GM12878 (cell line): ENCODE results near the gene EIF6. TPM values are rescaled to one million over a fixed set of nuclear protein-coding genes. Genes with fewer than 3 reads are reported as not detected.

Source experiments
- ATAC-seq: fragments of 200-7000 bp; cut with Tn5 transposase; 3 replicates; pipeline ENCODE4 v1.9.1; 2020; ENCODE audit warnings: mild to moderate bottlenecking, moderate library complexity
- BruUV-seq: library from RNA; stranded (reverse); fragments of 400-500 nt; replicated peaks from 2 replicates; lab custom pipeline; 2021; lab: Mats Ljungman, UMichigan
- CTCF ChIA-PET: fragments of 300-600 bp; sonication (Branson Sonifier 250); formaldehyde crosslinking; extraction: SDS; loops from one replicate; lab custom pipeline; 2021; ENCODE audit warnings: inconsistent platforms; lab: Yijun Ruan, JAX
- POLR2A ChIA-PET: fragments of 350-600 bp; formaldehyde crosslinking; extraction: SDS; loops from one replicate; lab custom pipeline; 2021; ENCODE audit warnings: inconsistent platforms; lab: Charles Lee
- RAD21 ChIA-PET: fragments of 300-600 bp; sonication (Branson Sonifier 250); formaldehyde crosslinking; loops from one replicate; lab custom pipeline; 2023; ENCODE audit warnings: antibody characterized with exemption; ENCODE audit not compliant: unreplicated experiment; lab: Charles Lee
- SMC1A ChIA-PET: fragments of 300-600 bp; sonication (Branson Sonifier 250); formaldehyde crosslinking; loops from one replicate; lab custom pipeline; 2023; ENCODE audit not compliant: unreplicated experiment, uncharacterized antibody; lab: Charles Lee
- DNase-seq: peaks from one replicate; pipeline ENCODE4 v3.0.0-alpha.2; 2011; ENCODE audit warnings: low read depth, low spot score
- FAIRE-seq: peaks from 3 replicates; lab custom pipeline; 2011; peaks lifted over from hg19 to GRCh38; lab: Jason Lieb, UNC
- H2AFZ ChIP-seq: 2 replicates; pipeline ENCODE4 v1.6.0; 2011; ENCODE audit warnings: low read depth, low read length, control low read depth; ENCODE audit not compliant: control insufficient read depth
- H3K27ac ChIP-seq: 2 replicates; pipeline ENCODE4 v1.5.1; 2011; ENCODE audit warnings: control low read depth; ENCODE audit not compliant: control insufficient read depth, insufficient read depth
- H3K27me3 ChIP-seq, 2 experiments: replicated peaks in 1 of 2; 2 replicates each; pipeline versions ENCODE4 v1.6.0 to v1.6.1; 2011; ENCODE audit warnings: low read length in 1 of 2; ENCODE audit not compliant: control insufficient read depth in 2 of 2, insufficient read depth in 2 of 2
- H3K36me3 ChIP-seq, 2 experiments: 2 replicates each; pipeline ENCODE4 v1.5.1; 2011; ENCODE audit warnings: low read length in 1 of 2; ENCODE audit not compliant: control insufficient read depth in 2 of 2, insufficient read depth in 2 of 2
- H3K4me1 ChIP-seq: 2 replicates; pipeline ENCODE4 v1.6.1; 2011; ENCODE audit warnings: mild to moderate bottlenecking, low read length, moderate library complexity, mixed read lengths; ENCODE audit not compliant: control insufficient read depth, insufficient read depth
- H3K4me2 ChIP-seq: 2 replicates; pipeline ENCODE4 v1.6.0; 2011; ENCODE audit warnings: control low read depth; ENCODE audit not compliant: control insufficient read depth, insufficient read depth
- H3K4me3 ChIP-seq: fragments of 200-600 bp; sonication (generic); 2 replicates; pipeline ENCODE4 v1.5.1; 2016
- H3K79me2 ChIP-seq: 2 replicates; pipeline ENCODE4 v1.6.0; 2011; ENCODE audit warnings: low read length; ENCODE audit not compliant: control insufficient read depth, insufficient read depth
- H3K9ac ChIP-seq: 2 replicates; pipeline ENCODE4 v1.8.0; 2011; ENCODE audit warnings: low read length, control low read depth, mixed read lengths; ENCODE audit not compliant: control insufficient read depth, insufficient read depth
- H3K9me3 ChIP-seq: replicated peaks from 3 replicates; pipeline ENCODE4 v1.5.1; 2011; ENCODE audit warnings: mild to moderate bottlenecking, low read length; ENCODE audit not compliant: control insufficient read depth, insufficient read depth
- H4K20me1 ChIP-seq: 2 replicates; pipeline ENCODE4 v1.6.0; 2011; ENCODE audit not compliant: control insufficient read depth, insufficient read depth
- ATF7 ChIP-seq: fragments of 450-650 bp; IDR thresholded peaks from 2 replicates; pipeline ENCODE4 v1.6.1; 2016; ENCODE audit warnings: low read depth, mild to moderate bottlenecking
- CHD4 ChIP-seq: fragments of 200-600 bp; sonication (generic); IDR thresholded peaks from 2 replicates; pipeline ENCODE4 v1.6.1; 2016; ENCODE audit warnings: mild to moderate bottlenecking
- FOXM1 ChIP-seq: IDR thresholded peaks from 2 replicates; pipeline ENCODE4 v1.6.1; 2012; ENCODE audit warnings: low read depth, mild to moderate bottlenecking, inconsistent platforms, low read length, moderate library complexity
- PAX8 ChIP-seq: fragments of 450-650 bp; IDR thresholded peaks from 2 replicates; pipeline ENCODE4 v1.6.1; 2017; ENCODE audit warnings: mild to moderate bottlenecking, moderate library complexity
- PBX3 ChIP-seq: IDR thresholded peaks from 2 replicates; pipeline ENCODE4 v1.6.1; 2011; ENCODE audit warnings: mild to moderate bottlenecking, low read depth, low read length, moderate library complexity; ENCODE audit not compliant: insufficient replicate concordance
- RAD21 ChIP-seq: IDR thresholded peaks from 2 replicates; pipeline ENCODE4 v1.6.1; 2011; ENCODE audit warnings: mild to moderate bottlenecking, low read depth, low read length, moderate library complexity; ENCODE audit not compliant: insufficient read depth
- RFX5 ChIP-seq: IDR thresholded peaks from 2 replicates; pipeline ENCODE4 v1.6.1; 2011; ENCODE audit warnings: low read depth, low read length, improper control_type of control experiment
- RUNX3 ChIP-seq: IDR thresholded peaks from 2 replicates; pipeline ENCODE4 v1.6.1; 2012; ENCODE audit warnings: low read length, inconsistent platforms
- STAT1 ChIP-seq: fragments of 450-650 bp; conservative IDR thresholded peaks from 2 replicates; pipeline ENCODE4 v1.6.1; 2014; ENCODE audit warnings: antibody characterized with exemption, mild to moderate bottlenecking
- STAT3 ChIP-seq: IDR thresholded peaks from 2 replicates; pipeline ENCODE4 v1.6.1; 2011; ENCODE audit warnings: low read depth, low read length, improper control_type of control experiment
- SUPT20H ChIP-seq: IDR thresholded peaks from 2 replicates; pipeline ENCODE4 v1.6.1; 2011; ENCODE audit warnings: low read depth, mild to moderate bottlenecking, low read length, moderate library complexity, borderline replicate concordance; ENCODE audit not compliant: control insufficient read depth
- TBL1XR1 ChIP-seq: IDR thresholded peaks from 2 replicates; pipeline ENCODE4 v1.6.1; 2012; ENCODE audit warnings: low read depth, low read length, improper control_type of control experiment
- TCF3 ChIP-seq: IDR thresholded peaks from 2 replicates; pipeline ENCODE4 v1.6.1; 2012; ENCODE audit warnings: low read depth, mild to moderate bottlenecking, low read length, borderline replicate concordance; ENCODE audit not compliant: insufficient read depth
- ZSCAN29 ChIP-seq: fragments of 450-650 bp; IDR thresholded peaks from 2 replicates; pipeline ENCODE4 v1.6.1; 2017; ENCODE audit warnings: mild to moderate bottlenecking, moderate library complexity
- WGBS: methylation state at CpG from one replicate; pipeline ENCODE4 v1.1.6; 2016; ENCODE audit warnings: low lambda C conversion rate; ENCODE audit not compliant: insufficient replicate concordance, insufficient coverage; ENCODE audit errors: missing lambda C conversion rate; 5-methylcytosine and 5-hydroxymethylcytosine counted together
- in situ Hi-C: fragments of 300-500 bp; cut with MboI; formaldehyde crosslinking; loops from 9 replicates; pipeline ENCODE4 v1.14.3; 2018; ENCODE audit warnings: mixed read lengths
- intact Hi-C: fragments of 100-400 bp; cut with micrococcal nuclease; formaldehyde crosslinking; loops from one replicate; pipeline ENCODE4 v1.14.2; 2022; ENCODE audit not compliant: unreplicated experiment
- polyA plus RNA-seq, 11 experiments: library from polyadenylated mRNA; depleted of rRNA in 4 of 11; unstranded in 6 of 11; stranded (reverse) in 5 of 11; fragments of >200 nt; fragmentation: Nextera tagmentation in 4 of 11; fragmentation: Illumina TruSeq in 1 of 11; extraction: Ambion mirVana in 4 of 11; extraction: Trizol in 1 of 11; gene quantifications; 1 replicate in 1 of 11; 2 replicates in 10 of 11; pipeline versions ENCODE4 v1.2.1 to v1.2.3, GENCODE V29; 2011 to 2016; ENCODE audit warnings: inconsistent platforms in 2 of 11, missing spikeins in 2 of 11, low read depth in 1 of 11
- total RNA-seq, 4 experiments: library from RNA; depleted of rRNA in 3 of 4; stranded (reverse); fragments of >200 nt in 3 of 4; fragmentation: Illumina TruSeq in 1 of 4; extraction: Trizol in 1 of 4; gene quantifications; 2 replicates each; pipeline versions ENCODE4 v1.2.1 to v1.2.3, GENCODE V29; 2013 to 2021
- TF ChIP-seq, protein P1 (sequence below), 3 experiments: IDR thresholded peaks in 2 of 3; conservative IDR thresholded peaks in 1 of 3; 2 replicates each; pipeline ENCODE4 v1.5.1; 2011; ENCODE audit warnings: low read depth in 3 of 3, low read length in 3 of 3, mild to moderate bottlenecking in 3 of 3, control low read depth in 2 of 3, moderate library complexity in 2 of 3, inconsistent platforms in 1 of 3, mixed read lengths in 1 of 3; ENCODE audit not compliant: control insufficient read depth in 2 of 3, insufficient read depth in 1 of 3; ENCODE audit errors: extremely low read depth in 1 of 3
- TF ChIP-seq, protein P2 (sequence below): fragments of 450-650 bp; IDR thresholded peaks from 2 replicates; pipeline ENCODE4 v1.6.1; 2017; ENCODE audit warnings: mild to moderate bottlenecking, low read depth, inconsistent platforms; ENCODE audit not compliant: poor library complexity, severe bottlenecking
- TF ChIP-seq, protein P3 (sequence below): fragments of 450-650 bp; IDR thresholded peaks from 2 replicates; pipeline ENCODE4 v1.6.1; 2017; ENCODE audit warnings: mild to moderate bottlenecking

Gene EIF6
- total and polyA plus RNA-seq, 10 of the 15 experiments (the other 5 are each of a cell fraction or from before 2014, with no cell fraction given) = 127 to 607 (median 197) TPM

DNA sequence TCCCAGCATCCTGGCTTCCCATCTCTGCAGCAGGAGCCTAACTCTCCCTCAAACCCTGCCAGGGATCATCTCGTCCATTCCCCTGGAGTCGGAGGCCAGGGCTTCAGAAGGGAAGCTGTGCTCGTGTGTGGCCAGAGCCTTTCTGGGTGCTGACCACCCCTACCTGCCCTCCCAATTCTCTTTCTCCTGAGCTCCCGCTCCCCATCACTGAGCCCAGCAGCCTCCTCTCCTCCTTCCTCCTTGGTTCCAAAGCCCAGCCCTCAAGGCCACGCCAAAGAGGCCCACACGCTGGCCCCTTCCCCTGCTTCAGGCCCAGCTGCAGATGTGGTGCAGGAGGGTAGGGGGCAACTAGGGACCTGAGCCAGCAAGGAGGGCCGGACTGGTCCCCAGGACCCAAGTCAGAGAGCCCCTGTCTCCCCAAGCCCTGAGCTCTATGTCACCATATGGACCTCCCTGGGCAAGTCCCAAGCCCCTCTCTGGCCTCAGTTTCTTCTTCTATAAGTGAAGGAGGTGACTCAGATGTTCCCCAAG lies 6.4 kb upstream of the EIF6 start:
- Histone ChIP-seq H4K20me1 (no peaks in the 10 kb centered on the region), H3K9me3 (no peaks in the 10 kb centered on the region), H3K9ac (no peak overlapping the region), H3K27me3 (no peaks in the 10 kb centered on the region), H3K4me2 (no peak overlapping the region), H3K79me2 (no peaks in the 10 kb centered on the region), H3K36me3 (no peaks in the 10 kb centered on the region), H3K4me3 (no peak overlapping the region), H3K27ac (no peak overlapping the region), H2AFZ (no peak overlapping the region), H3K4me1 (no peaks in the 10 kb centered on the region)
- in situ Hi-C loops = no loop called here
- intact Hi-C loops = no loop called here
- DNase-seq (no peak), FAIRE-seq (no peak), ATAC-seq (no peak)
- no TSS peak for BruUV-seq
- POLR2A ChIA-PET = no interaction called here
- CTCF ChIA-PET = interaction anchor here (1.0 to 1.2 kb wide), 2 partner anchors 17 to 38 kb away, joined by 3 to 4 read pairs; no protein-coding TSS in a partner anchor
- RAD21 ChIA-PET = no interaction called here
- 27% methylated on average over 7 of the region's 7 CpGs for WGBS
- SMC1A ChIA-PET = no interaction called here
- TF ChIP-seq TBL1XR1 (no peak), RFX5 (no peak), ZSCAN29 (no peak), FOXM1 (no peak), STAT3 (no peak), PBX3 (no peak), RUNX3 (no peak), PAX8 (no peak), SUPT20H (no peak), STAT1 (no peak), RAD21 (no peak), TCF3 (no peak), CHD4 (no peak), ATF7 (no peak)
- TF ChIP-seq, protein P1, sequence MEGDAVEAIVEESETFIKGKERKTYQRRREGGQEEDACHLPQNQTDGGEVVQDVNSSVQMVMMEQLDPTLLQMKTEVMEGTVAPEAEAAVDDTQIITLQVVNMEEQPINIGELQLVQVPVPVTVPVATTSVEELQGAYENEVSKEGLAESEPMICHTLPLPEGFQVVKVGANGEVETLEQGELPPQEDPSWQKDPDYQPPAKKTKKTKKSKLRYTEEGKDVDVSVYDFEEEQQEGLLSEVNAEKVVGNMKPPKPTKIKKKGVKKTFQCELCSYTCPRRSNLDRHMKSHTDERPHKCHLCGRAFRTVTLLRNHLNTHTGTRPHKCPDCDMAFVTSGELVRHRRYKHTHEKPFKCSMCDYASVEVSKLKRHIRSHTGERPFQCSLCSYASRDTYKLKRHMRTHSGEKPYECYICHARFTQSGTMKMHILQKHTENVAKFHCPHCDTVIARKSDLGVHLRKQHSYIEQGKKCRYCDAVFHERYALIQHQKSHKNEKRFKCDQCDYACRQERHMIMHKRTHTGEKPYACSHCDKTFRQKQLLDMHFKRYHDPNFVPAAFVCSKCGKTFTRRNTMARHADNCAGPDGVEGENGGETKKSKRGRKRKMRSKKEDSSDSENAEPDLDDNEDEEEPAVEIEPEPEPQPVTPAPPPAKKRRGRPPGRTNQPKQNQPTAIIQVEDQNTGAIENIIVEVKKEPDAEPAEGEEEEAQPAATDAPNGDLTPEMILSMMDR (IDR thresholded peaks at IDR 0.05 in 2 of 3, conservative IDR thresholded peaks at IDR 0.05 in 1 of 3; ENCODE audit: control insufficient read depth in 2 of 3, extremely low read depth in 1 of 3, insufficient read depth in 1 of 3, low read depth in 3 of 3, low read length in 3 of 3) = no peak
- TF ChIP-seq, protein P2, sequence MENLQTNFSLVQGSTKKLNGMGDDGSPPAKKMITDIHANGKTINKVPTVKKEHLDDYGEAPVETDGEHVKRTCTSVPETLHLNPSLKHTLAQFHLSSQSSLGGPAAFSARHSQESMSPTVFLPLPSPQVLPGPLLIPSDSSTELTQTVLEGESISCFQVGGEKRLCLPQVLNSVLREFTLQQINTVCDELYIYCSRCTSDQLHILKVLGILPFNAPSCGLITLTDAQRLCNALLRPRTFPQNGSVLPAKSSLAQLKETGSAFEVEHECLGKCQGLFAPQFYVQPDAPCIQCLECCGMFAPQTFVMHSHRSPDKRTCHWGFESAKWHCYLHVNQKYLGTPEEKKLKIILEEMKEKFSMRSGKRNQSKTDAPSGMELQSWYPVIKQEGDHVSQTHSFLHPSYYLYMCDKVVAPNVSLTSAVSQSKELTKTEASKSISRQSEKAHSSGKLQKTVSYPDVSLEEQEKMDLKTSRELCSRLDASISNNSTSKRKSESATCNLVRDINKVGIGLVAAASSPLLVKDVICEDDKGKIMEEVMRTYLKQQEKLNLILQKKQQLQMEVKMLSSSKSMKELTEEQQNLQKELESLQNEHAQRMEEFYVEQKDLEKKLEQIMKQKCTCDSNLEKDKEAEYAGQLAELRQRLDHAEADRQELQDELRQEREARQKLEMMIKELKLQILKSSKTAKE = no peak
- TF ChIP-seq, protein P3, sequence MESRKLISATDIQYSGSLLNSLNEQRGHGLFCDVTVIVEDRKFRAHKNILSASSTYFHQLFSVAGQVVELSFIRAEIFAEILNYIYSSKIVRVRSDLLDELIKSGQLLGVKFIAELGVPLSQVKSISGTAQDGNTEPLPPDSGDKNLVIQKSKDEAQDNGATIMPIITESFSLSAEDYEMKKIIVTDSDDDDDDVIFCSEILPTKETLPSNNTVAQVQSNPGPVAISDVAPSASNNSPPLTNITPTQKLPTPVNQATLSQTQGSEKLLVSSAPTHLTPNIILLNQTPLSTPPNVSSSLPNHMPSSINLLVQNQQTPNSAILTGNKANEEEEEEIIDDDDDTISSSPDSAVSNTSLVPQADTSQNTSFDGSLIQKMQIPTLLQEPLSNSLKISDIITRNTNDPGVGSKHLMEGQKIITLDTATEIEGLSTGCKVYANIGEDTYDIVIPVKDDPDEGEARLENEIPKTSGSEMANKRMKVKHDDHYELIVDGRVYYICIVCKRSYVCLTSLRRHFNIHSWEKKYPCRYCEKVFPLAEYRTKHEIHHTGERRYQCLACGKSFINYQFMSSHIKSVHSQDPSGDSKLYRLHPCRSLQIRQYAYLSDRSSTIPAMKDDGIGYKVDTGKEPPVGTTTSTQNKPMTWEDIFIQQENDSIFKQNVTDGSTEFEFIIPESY = no peak
